Stimulated activated CD4-positive, alpha-beta T cell treated with anti-CD3 and anti-CD28 coated beads, Interleukin-15, amount 100 ng/mL, for 24 hours (primary cell): ENCODE measurements around the gene TSPAN17.
"Not testable (repeated sequence)": the region's sequence is repeated elsewhere in the genome, so short reads cannot be mapped to it uniquely, and the experiment has no call there.

Source experiments
- DNase-seq: peaks from one replicate; pipeline ENCODE4 v3.0.0-alpha.2; 2020

TSPAN17 gene

GRCh38 chr5:176647030-176647842 lies at the start of gene TSPAN17:
Gene TSPAN17 (plus strand): TSS chr5:176647484. CDS start chr5:176647616, 132 bp downstream.
- DNase-seq: peak; percentile 100

DNA sequence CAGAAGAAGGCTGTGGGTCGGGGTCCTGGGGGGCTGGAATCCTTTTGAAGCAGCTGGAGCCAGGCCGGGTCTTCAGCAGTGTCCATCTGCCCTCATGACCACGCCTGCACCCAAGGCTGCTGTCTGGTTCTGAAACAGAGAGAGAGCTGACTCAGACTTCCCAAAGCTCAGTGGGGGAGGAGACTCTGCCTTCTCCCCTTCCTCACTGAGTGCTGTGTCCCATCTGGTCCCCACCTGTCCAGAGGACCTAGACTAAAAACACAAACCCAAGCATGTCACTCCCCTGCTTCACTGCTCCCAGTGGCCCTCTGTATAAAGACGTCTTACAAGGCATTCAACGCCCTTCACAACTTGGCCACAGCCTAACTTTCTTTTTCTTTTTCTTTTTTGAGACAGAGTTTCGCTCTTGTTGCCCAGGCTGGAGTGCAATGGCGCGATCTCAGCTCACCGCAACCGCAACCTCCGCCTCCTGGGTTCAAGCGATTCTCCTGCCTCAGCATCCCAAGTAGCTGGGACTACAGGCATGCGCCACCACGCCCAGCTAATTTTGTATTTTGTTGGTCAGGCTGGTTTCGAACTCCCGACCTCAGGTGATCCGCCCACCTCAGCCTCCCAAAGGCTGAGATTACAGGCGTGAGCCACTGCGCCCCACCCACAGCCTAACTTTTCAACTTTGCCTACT lies 47.4 kb upstream of the TSPAN17 start:
- DNase-seq: not testable (repeated sequence)

DNA sequence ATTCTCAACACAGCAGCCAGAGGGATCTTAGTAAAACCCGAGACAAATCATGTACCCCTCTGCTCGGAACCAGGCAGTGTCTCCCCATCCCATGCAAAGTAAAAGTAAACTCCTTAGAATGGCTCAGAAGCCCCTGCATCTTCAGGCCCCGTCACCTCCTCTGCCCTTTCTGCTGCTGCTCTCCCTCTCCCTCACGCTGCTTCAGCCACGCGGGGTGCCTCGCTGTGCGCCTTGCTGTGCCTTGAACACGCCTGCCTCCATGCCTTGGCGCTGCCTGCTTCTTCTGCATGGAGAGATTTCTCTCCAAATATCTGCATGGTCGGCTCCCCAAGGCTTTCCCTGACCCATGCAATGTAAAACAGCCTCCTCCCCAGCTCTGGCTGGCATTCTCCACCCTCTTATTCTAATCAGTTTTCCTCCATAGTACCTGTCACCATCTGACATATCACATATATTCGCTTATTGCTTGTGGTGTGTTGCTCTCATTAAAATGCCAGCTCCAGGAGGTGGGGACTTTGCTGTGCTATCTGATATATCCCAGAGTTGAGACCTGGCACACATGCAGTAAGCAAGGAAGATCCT lies 45.3 kb upstream of the TSPAN17 start:
- no peak for DNase-seq

DNA sequence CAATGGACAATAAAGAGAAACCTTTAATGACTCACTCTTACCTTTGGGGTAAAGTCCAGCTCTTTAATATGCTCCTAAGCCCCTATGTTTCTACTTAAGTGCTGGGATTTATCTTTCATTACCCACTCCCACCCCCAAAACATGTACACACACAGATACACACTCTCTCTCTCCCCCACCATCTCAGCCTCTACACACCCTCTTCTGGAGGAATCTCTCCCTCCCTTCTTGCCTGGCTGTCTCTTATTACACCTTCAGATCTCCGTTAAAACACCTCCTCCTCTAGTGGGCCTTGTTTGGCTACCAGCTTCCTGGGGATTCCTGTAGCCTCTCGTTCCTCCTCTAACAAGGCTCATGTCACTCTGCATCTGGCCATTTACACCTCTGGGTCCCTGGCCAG lies 44.2 kb upstream of the TSPAN17 start:
- DNase-seq: no peak

DNA sequence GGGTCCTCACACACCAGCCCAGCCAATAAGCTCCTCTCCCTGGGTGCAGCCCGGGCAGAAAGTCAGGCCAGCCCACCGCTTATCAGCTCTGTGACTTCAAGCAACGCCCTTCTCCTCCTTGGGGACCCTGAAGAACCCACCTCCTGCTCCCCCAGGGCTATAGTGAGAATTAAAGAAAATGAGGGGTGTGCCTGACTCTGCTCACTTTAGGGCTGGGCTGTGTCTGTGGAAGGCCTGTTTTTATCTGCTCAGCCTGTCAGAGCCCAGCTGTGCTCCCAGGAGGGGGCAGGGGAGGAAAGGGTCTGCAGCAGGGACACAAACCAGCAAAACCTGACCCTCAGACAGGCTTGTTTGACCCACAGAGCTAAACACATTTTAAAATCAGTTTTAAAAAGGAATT lies 41.3 kb upstream of the TSPAN17 start:
- no peak for DNase-seq

DNA sequence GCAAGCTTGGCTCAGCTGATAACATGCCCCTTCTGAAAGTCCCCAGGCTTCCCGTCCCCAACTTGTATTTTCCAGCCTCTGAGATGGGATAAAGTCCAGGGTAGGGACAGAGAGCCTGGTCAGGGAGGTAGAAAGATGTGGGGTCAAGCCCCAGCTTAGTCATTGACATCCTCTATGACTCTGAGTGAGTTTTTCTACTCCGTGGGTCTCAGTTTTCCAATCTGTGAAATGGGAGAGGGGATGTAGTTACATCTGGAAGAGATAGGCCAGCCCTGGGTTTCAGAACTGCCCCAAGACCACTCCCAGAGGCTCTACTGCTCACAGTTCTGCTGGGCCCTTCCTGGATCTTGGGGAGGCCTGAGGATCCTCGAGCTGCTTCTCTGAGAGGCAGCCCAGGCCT lies 40.4 kb upstream of the TSPAN17 start:
- DNase-seq: no peak

DNA sequence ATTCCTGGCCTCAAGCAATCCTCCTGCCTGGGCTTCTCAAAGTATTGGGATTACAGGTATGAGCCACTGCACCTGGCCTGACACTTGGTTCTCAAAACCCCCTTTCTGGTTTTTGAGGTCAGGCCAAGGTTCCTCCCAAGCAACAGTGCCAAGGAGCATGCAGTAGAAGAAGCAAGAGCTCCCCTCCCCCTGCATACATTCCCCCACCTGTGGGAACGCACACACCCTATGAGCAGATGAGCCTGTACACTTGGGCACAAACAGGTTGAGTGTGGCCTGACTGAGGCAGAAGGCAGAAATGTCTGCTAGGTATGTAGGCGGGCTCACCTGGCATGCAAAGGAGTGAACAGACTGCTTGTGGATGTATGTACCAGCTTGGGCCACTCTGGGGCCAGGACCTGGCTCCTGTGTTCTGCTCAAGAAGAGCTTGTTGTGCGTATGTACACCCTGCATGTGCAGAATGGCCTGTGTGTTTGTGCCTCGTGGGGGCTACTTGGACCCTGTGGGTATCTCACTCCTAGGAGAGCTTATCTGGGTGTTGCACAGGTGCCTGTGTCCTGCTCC lies 39.1 kb upstream of the TSPAN17 start:
- DNase-seq: no peak

- DNase-seq: peak; percentile 50
These were observed 38.2 kb upstream of the TSPAN17 start for GRCh38 chr5:176608937-176609723.

GRCh38 chr5:176609724-176610434 lies 37.4 kb upstream of the TSPAN17 start, which contains the start of gene GPRIN1:
Gene GPRIN1 (minus strand): TSS chr5:176610156. CDS start chr5:176599834, 10,322 bp downstream.
- DNase-seq: peak; percentile 74

GRCh38 chr5:176610435-176610773 lies 36.9 kb upstream of the TSPAN17 start:
- no peak for DNase-seq

DNA sequence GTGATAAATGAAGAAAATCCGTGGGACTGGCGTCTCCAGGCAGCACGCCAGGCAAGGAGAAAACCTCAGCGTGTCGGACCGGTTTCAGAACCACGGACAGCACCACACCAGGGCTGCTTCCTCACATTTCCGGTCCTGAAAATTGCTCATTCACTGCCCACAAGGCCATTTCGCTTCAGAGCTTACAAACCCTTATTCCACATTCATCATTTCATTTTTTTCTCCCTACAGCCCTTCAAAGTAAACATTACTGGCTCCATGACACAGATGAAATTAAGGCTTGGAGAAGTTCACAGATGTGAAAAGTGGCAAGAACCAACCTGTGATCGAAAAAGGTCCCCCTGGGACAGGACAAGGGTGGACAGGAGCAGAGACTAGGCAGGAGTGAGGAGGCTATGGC lies 35.8 kb upstream of the TSPAN17 start:
- DNase-seq: peak; percentile 66

DNA sequence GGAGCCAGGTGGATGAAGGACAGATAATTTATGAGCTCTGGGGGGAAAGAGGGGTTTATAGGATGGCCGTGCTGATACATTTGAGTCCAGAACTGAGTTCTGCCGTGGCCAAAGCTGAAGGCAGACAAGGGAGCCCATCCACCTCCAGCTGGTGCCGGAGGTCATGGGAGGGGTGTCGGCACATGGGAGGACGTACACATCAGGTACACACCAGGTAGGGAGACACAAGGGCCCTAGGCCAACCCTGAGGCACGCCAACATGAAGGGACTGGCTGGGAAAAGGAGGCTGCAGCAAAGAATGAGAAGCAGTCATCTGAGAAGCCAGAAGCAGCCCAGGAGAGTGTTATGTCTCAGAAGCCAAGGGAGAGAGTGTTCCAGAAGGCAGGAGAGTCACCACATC lies 35.3 kb upstream of the TSPAN17 start:
- no peak for DNase-seq

DNA sequence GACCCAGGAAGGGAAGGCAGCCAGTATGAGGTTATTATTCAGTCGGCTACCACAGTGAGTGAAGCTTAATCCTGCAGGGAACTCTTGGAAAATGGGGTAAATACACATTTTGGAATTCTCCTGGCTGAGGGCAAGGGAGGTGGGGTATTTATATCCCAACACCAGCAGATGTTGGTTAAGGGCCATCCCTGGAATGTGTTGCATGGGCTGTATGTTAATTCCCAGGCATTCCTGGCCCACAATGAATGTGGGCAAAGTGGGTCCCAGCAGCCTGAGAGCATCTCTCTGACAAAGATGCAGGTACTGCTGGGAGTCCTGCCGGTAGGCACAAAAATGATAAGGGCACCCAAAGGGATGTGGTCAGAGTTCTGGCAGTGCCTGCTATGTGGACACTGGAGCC lies 34.4 kb upstream of the TSPAN17 start:
- DNase-seq: no peak

DNA sequence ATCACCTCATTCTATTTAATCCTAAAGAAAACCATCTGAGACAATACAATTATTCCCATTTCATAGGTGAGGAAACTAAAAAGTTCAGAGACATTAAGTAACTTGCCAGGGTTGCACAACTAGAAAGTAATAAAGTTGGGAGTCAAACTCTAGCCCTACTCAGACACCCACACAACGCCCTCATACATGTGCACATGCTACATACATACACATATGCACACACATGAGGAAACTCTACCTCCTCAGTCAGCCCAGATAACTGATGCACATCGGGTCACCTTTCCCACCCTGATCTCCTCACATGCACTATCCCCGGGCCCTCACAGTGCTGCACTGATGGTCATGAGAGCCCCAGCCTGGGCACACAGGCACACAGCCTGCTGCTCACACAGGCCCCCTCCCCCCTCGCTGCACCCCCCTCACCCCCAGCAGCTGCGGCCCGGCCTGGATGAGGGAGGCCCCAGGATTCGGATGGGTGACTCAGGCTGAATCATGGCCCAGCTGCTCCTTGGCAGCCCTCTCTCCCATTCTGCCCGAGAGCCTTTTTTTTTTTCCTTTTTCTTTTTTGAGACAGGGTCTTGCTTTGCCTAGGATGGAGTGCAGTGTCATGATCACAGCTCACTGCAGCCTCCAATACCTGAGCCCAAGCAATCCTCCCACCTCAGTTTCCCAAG lies 32.3 kb upstream of the TSPAN17 start:
- DNase-seq: no peak

DNA sequence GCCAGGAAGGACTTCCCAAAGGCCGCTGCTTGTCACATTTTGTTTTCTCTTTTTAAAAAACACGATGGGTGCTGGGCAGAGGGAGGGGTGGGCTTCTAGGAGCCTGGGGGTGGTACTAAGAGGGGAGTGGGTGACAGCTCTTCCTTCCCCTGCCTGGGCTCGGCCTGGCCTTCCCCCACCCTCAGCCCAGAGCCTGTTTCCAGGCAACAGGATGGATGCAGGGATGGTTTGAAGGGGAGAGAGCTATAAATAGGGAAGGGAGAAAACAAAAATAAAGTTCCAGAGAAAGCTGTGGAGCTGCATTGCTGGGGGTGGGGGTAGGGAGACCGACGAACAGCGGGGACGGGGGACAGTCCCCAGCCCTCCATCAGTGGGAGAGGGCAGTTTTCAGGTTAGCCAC lies 30.8 kb upstream of the TSPAN17 start:
- DNase-seq: no peak

DNA sequence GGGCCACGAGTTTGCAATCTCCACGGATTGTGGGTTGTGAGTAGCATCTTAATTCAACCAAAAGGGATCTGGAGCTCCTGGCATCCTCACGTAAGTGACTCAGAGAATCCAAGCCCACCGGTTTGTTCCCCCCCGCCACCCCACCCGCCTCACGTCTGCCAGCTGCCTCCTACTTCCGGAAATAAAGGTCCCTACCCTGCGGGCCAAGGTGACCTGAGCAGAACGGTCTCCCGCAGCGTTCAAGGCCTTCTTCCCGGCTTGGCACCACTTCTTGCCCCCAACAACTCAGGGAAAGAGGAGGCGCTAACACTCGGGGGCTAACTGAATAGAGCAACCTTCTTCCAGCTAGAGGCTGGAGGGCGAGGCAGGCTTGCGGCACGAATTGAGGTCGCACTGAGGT lies 28.5 kb upstream of the TSPAN17 start:
- no peak for DNase-seq

DNA sequence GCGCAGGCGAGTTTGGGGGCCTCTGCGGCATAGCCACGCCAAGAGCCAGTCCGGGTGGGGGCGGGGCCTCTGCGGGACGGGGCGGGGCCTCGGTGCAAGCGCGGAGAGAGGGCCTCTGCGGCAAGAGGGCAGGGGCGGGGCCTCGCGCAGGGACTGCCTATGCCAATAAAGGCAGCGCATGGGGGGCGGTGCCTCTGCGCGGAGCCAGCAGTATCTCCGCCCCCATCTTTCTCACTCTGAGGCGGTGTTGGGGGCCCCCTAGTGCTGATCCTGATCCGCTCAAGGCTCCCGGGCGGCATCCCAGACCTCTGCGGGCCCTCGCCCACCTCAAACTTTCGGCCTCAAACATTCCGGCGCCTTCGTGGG lies 28.1 kb upstream of the TSPAN17 start:
- peak; percentile 92 for DNase-seq

- no peak for DNase-seq
These were observed 27.5 kb upstream of the TSPAN17 start for GRCh38 chr5:176619569-176620332.

GRCh38 chr5:176620333-176620981 lies 26.8 kb upstream of the TSPAN17 start:
- no peak for DNase-seq

- DNase-seq: no peak
These were observed 25.6 kb upstream of the TSPAN17 start for GRCh38 chr5:176621661-176622079.
